Endodermal cell (in vitro differentiated cells): ENCODE data around the gene TNPO3. TPM values are rescaled to one million over a fixed set of nuclear protein-coding genes. Genes with fewer than 3 reads are reported as not detected.

ENCODE experiments used
- DNase-seq: peaks from one replicate; pipeline ENCODE4 v3.0.0-alpha.2; 2017
- H3K27ac ChIP-seq: 2 replicates; pipeline ENCODE4 v1.5.1; 2013; ENCODE audit warnings: mild to moderate bottlenecking, low read depth, low read length, moderate library complexity
- H3K27me3 ChIP-seq: 2 replicates; pipeline ENCODE4 v1.6.1; 2013; ENCODE audit warnings: mild to moderate bottlenecking, low read length, moderate library complexity; ENCODE audit not compliant: insufficient read depth, control insufficient read depth, poor library complexity, severe bottlenecking
- H3K36me3 ChIP-seq: 2 replicates; pipeline ENCODE4 v1.7.0; 2013; ENCODE audit warnings: mild to moderate bottlenecking, low read length, moderate library complexity; ENCODE audit not compliant: control insufficient read depth, insufficient read depth
- H3K4me1 ChIP-seq: one replicate; pipeline ENCODE4 v1.7.0; 2013; ENCODE audit warnings: low read length; ENCODE audit not compliant: control insufficient read depth, insufficient read depth
- H3K4me3 ChIP-seq: 2 replicates; pipeline ENCODE4 v1.5.1; 2013; ENCODE audit warnings: mild to moderate bottlenecking, low read length, moderate library complexity
- H3K9ac ChIP-seq: 2 replicates; pipeline ENCODE4 v1.6.1; 2013; ENCODE audit warnings: mild to moderate bottlenecking, low read length, moderate library complexity; ENCODE audit not compliant: poor library complexity, severe bottlenecking; ENCODE audit errors: extremely low read depth
- H3K9me3 ChIP-seq: 2 replicates; pipeline ENCODE4 v1.6.1; 2013; ENCODE audit warnings: mild to moderate bottlenecking, low read length, moderate library complexity; ENCODE audit not compliant: control insufficient read depth
- H3K27ac Mint-ChIP-seq: 2 replicates; pipeline ENCODE4 v1.8.0; 2020; ENCODE audit warnings: mixed read lengths
- H3K27me3 Mint-ChIP-seq: 2 replicates; pipeline ENCODE4 v1.8.0; 2021; ENCODE audit warnings: mild to moderate bottlenecking, mixed read lengths; ENCODE audit not compliant: insufficient read depth
- H3K36me3 Mint-ChIP-seq: 2 replicates; pipeline ENCODE4 v1.8.0; 2020; ENCODE audit warnings: low read depth, mixed read lengths
- H3K4me1 Mint-ChIP-seq: 2 replicates; pipeline ENCODE4 v1.8.0; 2020; ENCODE audit warnings: mixed read lengths
- H3K4me3 Mint-ChIP-seq: 2 replicates; pipeline ENCODE4 v1.8.0; 2020; ENCODE audit warnings: mild to moderate bottlenecking, moderate library complexity, mixed read lengths
- H3K9me3 Mint-ChIP-seq: 2 replicates; pipeline ENCODE4 v1.8.0; 2020; ENCODE audit warnings: mild to moderate bottlenecking, mixed read lengths
- CTCF ChIP-seq: fragments of 200-600 bp; sonication (generic); conservative IDR thresholded peaks from 2 replicates; pipeline ENCODE4 v1.5.0; 2021; ENCODE audit warnings: antibody characterized with exemption, mild to moderate bottlenecking
- WGBS, 2 experiments: methylation state at CpG; one replicate each; pipeline versions ENCODE4 v1.1.5 to v1.1.7; 2013; ENCODE audit warnings: missing lambda C conversion rate in 2 of 2, mixed read lengths in 1 of 2; ENCODE audit not compliant: insufficient coverage in 1 of 2, insufficient read length in 1 of 2; 5-methylcytosine and 5-hydroxymethylcytosine counted together
- total RNA-seq, 2 donors: library from RNA; stranded (reverse); fragmentation: NEBNext Ultra II Directional in 1 of 2; extraction: Animal tissue kit (Norgen Biotek cat#: 25700) in 1 of 2; gene quantifications; 2 replicates in 1 of 2; 3 replicates in 1 of 2; pipeline ENCODE4 v1.2.1, GENCODE V29; 2021

Gene TNPO3
- total RNA-seq, 2 donors from 2014 or later: 68.0 to 73.1 TPM

- Histone ChIP-seq H3K4me1 (no peaks in the 10 kb centered on the region), H3K36me3 (peaks cover 72% of the 10 kb centered on the region), H3K4me3 (no peak overlapping the region), H3K27ac (no peak overlapping the region), H3K27me3 (no peaks in the 10 kb centered on the region), H3K9ac (no peak overlapping the region), H3K9me3 (no peaks in the 10 kb centered on the region)
- 88 to 96% methylated on average over 2 of the region's 2 CpGs for WGBS, 2 experiments
- Mint-ChIP-seq H3K4me1 (no peaks in the 10 kb centered on the region), H3K27ac (no peak overlapping the region), H3K4me3 (no peak overlapping the region), H3K27me3 (no peaks in the 10 kb centered on the region), H3K36me3 (peaks cover 53% of the 10 kb centered on the region), H3K9me3 (no peaks in the 10 kb centered on the region)
- no peak for DNase-seq
- TF ChIP-seq CTCF: no peak
Measured at GRCh38 chr7:129008645-129009414, 46.1 kb downstream of the TNPO3 start.

- Mint-ChIP-seq H3K27ac (no peak overlapping the region), H3K36me3 (peaks cover 54% of the 10 kb centered on the region)
Measured at GRCh38 chr7:129007572-129007971, 47.3 kb downstream of the TNPO3 start.

GRCh38 chr7:129006636-129007414 lies 48.1 kb downstream of the TNPO3 start:
- TF ChIP-seq CTCF: no peak
- Mint-ChIP-seq H3K4me3 (no peak overlapping the region), H3K4me1 (no peaks in the 10 kb centered on the region), H3K9me3 (no peaks in the 10 kb centered on the region), H3K36me3 (peaks cover 59% of the 10 kb centered on the region), H3K27ac (no peak overlapping the region), H3K27me3 (no peaks in the 10 kb centered on the region)
- WGBS, 2 experiments: 97 to 100% methylated on average over 1 to 3 of the region's 3 CpGs
- H3K9me3 ChIP-seq: no peaks in the 10 kb centered on the region
- no peak overlapping the region for H3K9ac ChIP-seq
- H3K4me3 ChIP-seq: no peak overlapping the region
- H3K4me1 ChIP-seq: no peaks in the 10 kb centered on the region
- no peaks in the 10 kb centered on the region for H3K27me3 ChIP-seq
- no peak overlapping the region for H3K27ac ChIP-seq
- no peak for DNase-seq
- peaks cover 70% of the 10 kb centered on the region for H3K36me3 ChIP-seq

More at GRCh38 chr7:129007572-129007971, 47.3 kb downstream of the TNPO3 start:
- WGBS, 2 experiments: 98 to 100% methylated on average over 2 to 4 of the region's 4 CpGs
- no peaks in the 10 kb centered on the region for H3K4me1 ChIP-seq
- no peak overlapping the region for H3K9ac ChIP-seq
- H3K27ac ChIP-seq: no peak overlapping the region
- no peak for DNase-seq
- peaks cover 66% of the 10 kb centered on the region for H3K36me3 ChIP-seq
- H3K9me3 ChIP-seq: no peaks in the 10 kb centered on the region
- no peaks in the 10 kb centered on the region for H3K27me3 Mint-ChIP-seq
- no peak overlapping the region for H3K4me3 ChIP-seq
- TF ChIP-seq CTCF: no peak
- no peaks in the 10 kb centered on the region for H3K27me3 ChIP-seq
- H3K4me1 Mint-ChIP-seq: no peaks in the 10 kb centered on the region
- no peaks in the 10 kb centered on the region for H3K9me3 Mint-ChIP-seq
- no peak overlapping the region for H3K4me3 Mint-ChIP-seq
